HG02885 (cell line): ENCODE results near the gene DNAJC24.

Experiments used
- ATAC-seq: cut with Tn5 transposase; IDR thresholded peaks from one replicate; pipeline ENCODE4 v1.9.1; 2021; ENCODE audit warnings: mild to moderate bottlenecking; ENCODE audit not compliant: unreplicated experiment, poor library complexity

DNAJC24 gene

DNA sequence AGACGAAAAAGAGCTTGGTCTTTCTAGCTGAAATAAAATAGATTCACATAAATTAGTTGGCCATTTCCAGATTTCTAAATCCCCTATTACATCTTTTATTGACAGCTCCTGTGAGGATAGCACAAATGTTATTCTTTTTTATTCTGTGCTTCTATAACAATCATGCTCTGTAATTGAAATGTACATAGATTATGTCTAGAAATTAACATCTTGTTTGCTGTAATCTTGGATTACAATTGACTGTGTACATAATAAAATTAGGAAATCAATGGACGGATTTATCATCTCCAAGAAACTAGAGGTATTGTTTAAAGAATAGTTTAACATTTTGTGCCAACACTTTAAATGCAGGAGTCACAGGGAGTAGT is 108.5 kb downstream of the DNAJC24 start:
- ATAC-seq, result no peak

DNA sequence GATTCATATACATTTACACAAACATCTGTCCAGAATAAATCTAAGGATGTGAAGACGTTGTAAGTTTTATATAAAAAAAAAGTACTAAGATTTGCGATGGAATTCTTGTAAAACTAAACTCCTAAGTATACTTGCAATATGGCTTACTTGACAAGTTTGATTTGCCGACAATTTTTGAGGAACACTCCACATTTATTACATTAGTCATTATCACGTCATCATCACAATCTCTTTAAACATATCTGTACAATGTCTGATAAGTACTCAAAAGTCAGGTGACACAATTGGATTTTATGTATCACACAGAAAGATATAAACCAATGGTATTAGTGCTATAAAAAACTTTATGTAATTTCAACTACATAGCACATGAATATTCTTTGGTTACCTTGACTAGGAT is 109.4 kb downstream of the DNAJC24 start:
- ATAC-seq, result no peak

DNA sequence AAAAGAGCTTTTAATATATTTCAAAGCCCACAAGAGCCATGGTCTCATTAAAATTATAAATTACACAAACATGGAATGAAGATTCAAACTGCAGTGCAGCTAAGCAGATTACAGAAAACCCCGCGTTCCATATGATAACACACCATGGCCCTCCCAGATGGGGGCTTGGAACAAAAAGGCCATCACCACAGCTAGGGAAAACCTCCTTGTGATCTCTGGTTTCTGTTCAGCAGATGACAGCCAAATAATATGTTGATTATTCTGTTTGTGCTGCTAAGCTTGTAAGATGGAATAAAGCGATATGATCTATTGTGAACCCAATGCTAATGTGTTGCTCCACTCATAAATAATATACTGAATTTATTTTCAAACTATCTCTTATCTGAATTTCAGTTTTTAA is 111.3 kb downstream of the DNAJC24 start:
- no peak for ATAC-seq
